ENCODE data around the gene ASAP3. TPM values are rescaled to one million over a fixed set of nuclear protein-coding genes. Genes with fewer than 3 reads are reported as not detected.

ASAP3 gene
- 3.9 and 8.7 TPM in 2 replicates for total RNA-seq (ENCODE audit: low replicate concordance)

- no peak within 1 kb of the TSS for H3K27ac ChIP-seq
Observed at GRCh38 chr1:23483321-23484252, at the start of gene ASAP3. Gene ASAP3 (minus strand): TSS chr1:23484179. CDS start chr1:23484133, 46 bp downstream.

GRCh38 chr1:23533246-23534023 is 49.5 kb upstream of the ASAP3 start:
- no peak overlapping the region for H3K27ac Mint-ChIP-seq
- peaks cover 12% of the 10 kb centered on the region for H3K79me2 ChIP-seq (ENCODE audit: low read depth)
- H3K36me3 ChIP-seq: no peaks in the 10 kb centered on the region
- H3F3A ChIP-seq (ENCODE audit: low read depth): peaks cover 27% of the 10 kb centered on the region
- H3K4me3 ChIP-seq: no peak overlapping the region
- H3K9me3 ChIP-seq (ENCODE audit: low read depth): no peaks in the 10 kb centered on the region
- peaks cover 1% of the 10 kb centered on the region for H4K20me1 ChIP-seq (ENCODE audit: low read depth)
- DNase-seq (ENCODE audit: low spot score): no peak
- H3K4me2 ChIP-seq: no peak overlapping the region
- peaks cover 37% of the 10 kb centered on the region for H3K4me1 Mint-ChIP-seq
- no peak overlapping the region for H3K9ac ChIP-seq
- peaks cover 18% of the 10 kb centered on the region for H3K4me1 ChIP-seq
- no peaks in the 10 kb centered on the region for H3K9me3 Mint-ChIP-seq
- TF ChIP-seq EZH2phosphoT487 (IDR thresholded peaks at IDR 0.05): no peak
- peaks cover 22% of the 10 kb centered on the region for H3K27me3 ChIP-seq
- no peak overlapping the region for H3K27ac ChIP-seq
- H3K27me3 Mint-ChIP-seq (ENCODE audit: insufficient read depth, low read depth): peaks cover 9% of the 10 kb centered on the region
- no peak overlapping the region for H3K4me3 Mint-ChIP-seq
- H2AFZ ChIP-seq (replicated peaks): no peak overlapping the region
- H3K36me3 Mint-ChIP-seq: no peaks in the 10 kb centered on the region

More at GRCh38 chr1:23483321-23484252, at the start of gene ASAP3:
- Histone ChIP-seq H3K4me3 (peak within 1 kb of the TSS; percentile 76), H3K9me3 (ENCODE audit: low read depth) (no peaks in the 10 kb centered on the region), H3K79me2 (ENCODE audit: low read depth) (no peaks in the 10 kb centered on the region), H3K9ac (no peak within 1 kb of the TSS), H3K27me3 (peaks cover 55% of the 10 kb centered on the region), H2AFZ (replicated peaks) (peak within 1 kb of the TSS; percentile 98), H3K4me1 (peaks cover 10% of the 10 kb centered on the region), H4K20me1 (ENCODE audit: low read depth) (peaks cover 11% of the 10 kb centered on the region), H3K36me3 (no peaks in the 10 kb centered on the region), H3K4me2 (peak within 1 kb of the TSS; percentile 93), H3F3A (ENCODE audit: low read depth) (peaks cover 27% of the 10 kb centered on the region)
- Mint-ChIP-seq H3K4me3 (peak within 1 kb of the TSS; percentile 93), H3K9me3 (no peaks in the 10 kb centered on the region), H3K27ac (peak within 1 kb of the TSS; percentile 79), H3K4me1 (peaks cover 56% of the 10 kb centered on the region), H3K27me3 (ENCODE audit: insufficient read depth, low read depth) (peaks cover 16% of the 10 kb centered on the region), H3K36me3 (peaks cover 3% of the 10 kb centered on the region)
- peak; percentile 54 for DNase-seq (ENCODE audit: low spot score)
- peak; percentile 37 for TF ChIP-seq EZH2phosphoT487 (IDR thresholded peaks at IDR 0.05)
- TF ChIP-seq CTCF (IDR thresholded peaks at IDR 0.05): peak; percentile 32
- peak; percentile 18 for TF ChIP-seq EZH2 (IDR thresholded peaks at IDR 0.05)

GRCh38 chr1:23531562-23532094 is 47.6 kb upstream of the ASAP3 start:
- H3K9ac ChIP-seq: no peak overlapping the region
- H3K36me3 ChIP-seq: no peaks in the 10 kb centered on the region
- peaks cover 30% of the 10 kb centered on the region for H3F3A ChIP-seq (ENCODE audit: low read depth)
- H3K27me3 ChIP-seq: peaks cover 22% of the 10 kb centered on the region
- peak overlapping the region; percentile 39 for H3K4me3 ChIP-seq
- Mint-ChIP-seq H3K27me3 (ENCODE audit: insufficient read depth, low read depth) (peaks cover 9% of the 10 kb centered on the region), H3K4me3 (peak overlapping the region; percentile 91), H3K9me3 (no peaks in the 10 kb centered on the region), H3K4me1 (peaks cover 41% of the 10 kb centered on the region), H3K27ac (peak overlapping the region; percentile 33), H3K36me3 (no peaks in the 10 kb centered on the region)
- peaks cover 14% of the 10 kb centered on the region for H4K20me1 ChIP-seq (ENCODE audit: low read depth)
- no peak overlapping the region for H3K27ac ChIP-seq
- DNase-seq (ENCODE audit: low spot score): no peak
- H3K79me2 ChIP-seq (ENCODE audit: low read depth): peaks cover 12% of the 10 kb centered on the region
- H3K4me2 ChIP-seq: peak overlapping the region; percentile 79
- TF ChIP-seq CTCF (IDR thresholded peaks at IDR 0.05) (no peak), EZH2phosphoT487 (IDR thresholded peaks at IDR 0.05) (no peak), EZH2 (IDR thresholded peaks at IDR 0.05) (no peak)
- peak overlapping the region; percentile 45 for H2AFZ ChIP-seq (replicated peaks)
- H3K4me1 ChIP-seq: peaks cover 18% of the 10 kb centered on the region
- H3K9me3 ChIP-seq (ENCODE audit: low read depth): no peaks in the 10 kb centered on the region

Data from neural progenitor cell (in vitro differentiated cells).